Suprapubic skin (tissue), 3 donors: Measurements from ENCODE around the gene MS4A13.

Source experiments
- CTCF ChIP-seq, 2 donors: fragments of 200-600 bp in 1 of 2; fragments of 450-650 bp in 1 of 2; sonication (generic) in 1 of 2; IDR thresholded peaks; one replicate each; pipeline ENCODE4 v1.5.1; 2016 to 2019; ENCODE audit warnings: antibody characterized with exemption in 2 of 2, mild to moderate bottlenecking in 1 of 2, moderate library complexity in 1 of 2
- POLR2AphosphoS5 ChIP-seq, 3 donors: sonication (generic); formaldehyde crosslinking; IDR thresholded peaks; one replicate each; pipeline ENCODE4 v1.6.1; 2017; ENCODE audit warnings: antibody characterized with exemption in 3 of 3

- TF ChIP-seq CTCF (IDR thresholded peaks at IDR 0.05) (no peak), POLR2AphosphoS5 (IDR thresholded peaks at IDR 0.05) (no peak)
Observed at GRCh38 chr11:60482361-60482760, 32.8 kb upstream of the MS4A13 start.
